ENCODE results near the gene TOPAZ1.

- TF ChIP-seq EP300 (IDR thresholded peaks at IDR 0.05) (no peak), POLR2A (IDR thresholded peaks at IDR 0.05) (no peak), POLR2AphosphoS5 (IDR thresholded peaks at IDR 0.05) (no peak)
- TF ChIP-seq, protein P1, sequence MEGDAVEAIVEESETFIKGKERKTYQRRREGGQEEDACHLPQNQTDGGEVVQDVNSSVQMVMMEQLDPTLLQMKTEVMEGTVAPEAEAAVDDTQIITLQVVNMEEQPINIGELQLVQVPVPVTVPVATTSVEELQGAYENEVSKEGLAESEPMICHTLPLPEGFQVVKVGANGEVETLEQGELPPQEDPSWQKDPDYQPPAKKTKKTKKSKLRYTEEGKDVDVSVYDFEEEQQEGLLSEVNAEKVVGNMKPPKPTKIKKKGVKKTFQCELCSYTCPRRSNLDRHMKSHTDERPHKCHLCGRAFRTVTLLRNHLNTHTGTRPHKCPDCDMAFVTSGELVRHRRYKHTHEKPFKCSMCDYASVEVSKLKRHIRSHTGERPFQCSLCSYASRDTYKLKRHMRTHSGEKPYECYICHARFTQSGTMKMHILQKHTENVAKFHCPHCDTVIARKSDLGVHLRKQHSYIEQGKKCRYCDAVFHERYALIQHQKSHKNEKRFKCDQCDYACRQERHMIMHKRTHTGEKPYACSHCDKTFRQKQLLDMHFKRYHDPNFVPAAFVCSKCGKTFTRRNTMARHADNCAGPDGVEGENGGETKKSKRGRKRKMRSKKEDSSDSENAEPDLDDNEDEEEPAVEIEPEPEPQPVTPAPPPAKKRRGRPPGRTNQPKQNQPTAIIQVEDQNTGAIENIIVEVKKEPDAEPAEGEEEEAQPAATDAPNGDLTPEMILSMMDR (IDR thresholded peaks at IDR 0.05): no peak
These were observed 50.6 kb downstream of the TOPAZ1 start for GRCh38 chr3:44292276-44292675.
